PFSK-1 (cell line): ENCODE data around the gene VGLL4.

Experiments
- FOXP2 ChIP-seq: optimal IDR thresholded peaks from 2 replicates; pipeline ENCODE3; 2011; ENCODE audit warnings: borderline replicate concordance, control low read depth, inconsistent platforms; ENCODE audit not compliant: insufficient read depth; ENCODE audit errors: extremely low read length, extremely low read depth
- POLR2AphosphoS5 ChIP-seq: IDR thresholded peaks from 2 replicates; pipeline ENCODE4 v1.6.1; 2012; ENCODE audit warnings: low read depth, mild to moderate bottlenecking, control low read depth, low read length, moderate library complexity
- SIN3A ChIP-seq: IDR thresholded peaks from 2 replicates; pipeline ENCODE4 v1.6.1; 2012; ENCODE audit warnings: mild to moderate bottlenecking, low read length, moderate library complexity, borderline replicate concordance; ENCODE audit not compliant: insufficient read depth
- TAF1 ChIP-seq: IDR thresholded peaks from 2 replicates; pipeline ENCODE4 v1.6.1; 2012; ENCODE audit warnings: low read length, control low read depth, borderline replicate concordance; ENCODE audit not compliant: insufficient read depth
- TF ChIP-seq, protein P1 (sequence below), 2 experiments: IDR thresholded peaks; 2 replicates each; pipeline versions ENCODE4 v1.6.1 to v1.8.0; 2011 to 2012; ENCODE audit warnings: low read depth in 2 of 2, low read length in 2 of 2, control low read depth in 1 of 2, inconsistent platforms in 1 of 2, mild to moderate bottlenecking in 1 of 2, moderate library complexity in 1 of 2; ENCODE audit not compliant: insufficient read depth in 1 of 2

DNA sequence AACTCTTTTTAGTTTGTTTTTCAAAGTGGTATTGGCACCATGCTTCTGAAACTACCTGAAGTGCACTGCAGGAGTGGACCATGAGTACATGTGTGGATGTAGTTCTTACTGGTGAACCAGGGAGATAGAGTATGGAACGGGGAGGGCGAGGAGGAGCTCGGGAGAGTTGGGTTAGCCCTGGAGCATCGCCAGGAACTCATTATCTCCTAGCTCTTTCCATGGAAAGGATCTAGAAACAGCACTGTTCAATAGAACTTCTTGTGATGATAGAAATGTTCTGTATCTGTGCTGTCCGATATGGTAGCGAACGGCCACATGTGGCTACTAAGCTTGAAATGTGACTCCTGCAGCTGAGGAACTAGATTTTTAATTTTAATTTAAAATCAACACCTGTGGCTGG lies 47.3 kb downstream of the VGLL4 start:
- TF ChIP-seq POLR2AphosphoS5, result no peak
- TF ChIP-seq, protein P1, sequence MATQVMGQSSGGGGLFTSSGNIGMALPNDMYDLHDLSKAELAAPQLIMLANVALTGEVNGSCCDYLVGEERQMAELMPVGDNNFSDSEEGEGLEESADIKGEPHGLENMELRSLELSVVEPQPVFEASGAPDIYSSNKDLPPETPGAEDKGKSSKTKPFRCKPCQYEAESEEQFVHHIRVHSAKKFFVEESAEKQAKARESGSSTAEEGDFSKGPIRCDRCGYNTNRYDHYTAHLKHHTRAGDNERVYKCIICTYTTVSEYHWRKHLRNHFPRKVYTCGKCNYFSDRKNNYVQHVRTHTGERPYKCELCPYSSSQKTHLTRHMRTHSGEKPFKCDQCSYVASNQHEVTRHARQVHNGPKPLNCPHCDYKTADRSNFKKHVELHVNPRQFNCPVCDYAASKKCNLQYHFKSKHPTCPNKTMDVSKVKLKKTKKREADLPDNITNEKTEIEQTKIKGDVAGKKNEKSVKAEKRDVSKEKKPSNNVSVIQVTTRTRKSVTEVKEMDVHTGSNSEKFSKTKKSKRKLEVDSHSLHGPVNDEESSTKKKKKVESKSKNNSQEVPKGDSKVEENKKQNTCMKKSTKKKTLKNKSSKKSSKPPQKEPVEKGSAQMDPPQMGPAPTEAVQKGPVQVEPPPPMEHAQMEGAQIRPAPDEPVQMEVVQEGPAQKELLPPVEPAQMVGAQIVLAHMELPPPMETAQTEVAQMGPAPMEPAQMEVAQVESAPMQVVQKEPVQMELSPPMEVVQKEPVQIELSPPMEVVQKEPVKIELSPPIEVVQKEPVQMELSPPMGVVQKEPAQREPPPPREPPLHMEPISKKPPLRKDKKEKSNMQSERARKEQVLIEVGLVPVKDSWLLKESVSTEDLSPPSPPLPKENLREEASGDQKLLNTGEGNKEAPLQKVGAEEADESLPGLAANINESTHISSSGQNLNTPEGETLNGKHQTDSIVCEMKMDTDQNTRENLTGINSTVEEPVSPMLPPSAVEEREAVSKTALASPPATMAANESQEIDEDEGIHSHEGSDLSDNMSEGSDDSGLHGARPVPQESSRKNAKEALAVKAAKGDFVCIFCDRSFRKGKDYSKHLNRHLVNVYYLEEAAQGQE (IDR thresholded peaks at IDR 0.05; ENCODE audit: insufficient read depth in 1 of 2, low read depth in 2 of 2, low read length in 2 of 2), result no peak
- no peak for TF ChIP-seq TAF1
- TF ChIP-seq SIN3A, result no peak
- TF ChIP-seq FOXP2, result no peak
